GM19397 (cell line): ENCODE measurements around the gene CPSF7.
"Not testable (repeated sequence)": the region's sequence is repeated elsewhere in the genome, so short reads cannot be mapped to it uniquely, and the experiment has no call there.

ENCODE experiments used
- ATAC-seq: cut with Tn5 transposase; IDR thresholded peaks from one replicate; pipeline ENCODE4 v1.9.1; 2021; ENCODE audit warnings: mild to moderate bottlenecking, moderate library complexity; ENCODE audit not compliant: unreplicated experiment

The CPSF7 gene

GRCh38 chr11:61390161-61390560, 39.6 kb downstream of the CPSF7 start:
- no peak for ATAC-seq

- ATAC-seq, result no peak
Observed at GRCh38 chr11:61384271-61385242, 45.2 kb downstream of the CPSF7 start.

GRCh38 chr11:61383859-61384258, 45.9 kb downstream of the CPSF7 start:
- not testable (repeated sequence) for ATAC-seq

GRCh38 chr11:61380884-61381283, 48.9 kb downstream of the CPSF7 start:
- no peak for ATAC-seq

- no peak for ATAC-seq
Observed at GRCh38 chr11:61378713-61379313, 51.0 kb downstream of the CPSF7 start.

GRCh38 chr11:61377461-61378160, 52.2 kb downstream of the CPSF7 start:
- ATAC-seq, result no peak

- no peak for ATAC-seq
Observed at GRCh38 chr11:61375761-61376108, 54.0 kb downstream of the CPSF7 start.

GRCh38 chr11:61372659-61373420, 56.9 kb downstream of the CPSF7 start:
- no peak for ATAC-seq

- no peak for ATAC-seq
Observed at GRCh38 chr11:61370349-61371005, 59.3 kb downstream of the CPSF7 start.

GRCh38 chr11:61369372-61370348, 60.1 kb downstream of the CPSF7 start:
- no peak for ATAC-seq

GRCh38 chr11:61368646-61369045, 61.1 kb downstream of the CPSF7 start:
- ATAC-seq, result no peak

- no peak for ATAC-seq
Observed at GRCh38 chr11:61367406-61367805, 62.4 kb downstream of the CPSF7 start.

GRCh38 chr11:61364012-61364675, 65.6 kb downstream of the CPSF7 start:
- ATAC-seq, result no peak

GRCh38 chr11:61362542-61362875, 67.3 kb downstream of the CPSF7 start:
- ATAC-seq, result no peak

- ATAC-seq, result peak; percentile 84
Observed at GRCh38 chr11:61361741-61362541, 67.8 kb downstream of the CPSF7 start, which contains the start of the genes CYB561A3 and TMEM138. TSS of gene CYB561A3 (minus strand) at chr11:61361882. CDS start at chr11:61356713, 5,169 bp downstream. TSS of gene TMEM138 (plus strand) at chr11:61362374. CDS start at chr11:61364391, 2,017 bp downstream.

- ATAC-seq, result no peak
Observed at GRCh38 chr11:61361237-61361740, 68.5 kb downstream of the CPSF7 start.

GRCh38 chr11:61359516-61359915, 70.3 kb downstream of the CPSF7 start:
- no peak for ATAC-seq

- ATAC-seq, result no peak
Observed at GRCh38 chr11:61358566-61358965, 71.2 kb downstream of the CPSF7 start.
